GM12864 (cell line): Measurements from ENCODE around the gene SETD4.

Experiments
- DNase-seq: peaks from one replicate; pipeline ENCODE4 v3.0.0-alpha.2; 2011; ENCODE audit warnings: low read depth
- H3K4me3 ChIP-seq: 2 replicates; pipeline ENCODE4 v1.5.1; 2011; ENCODE audit warnings: mild to moderate bottlenecking, low read depth, low read length, control low read depth
- CTCF ChIP-seq: IDR thresholded peaks from 2 replicates; pipeline ENCODE4 v1.5.1; 2011; ENCODE audit warnings: low read depth, mild to moderate bottlenecking, moderate library complexity, low read length, control low read depth, inconsistent platforms; ENCODE audit errors: missing control alignments

The SETD4 gene

DNA sequence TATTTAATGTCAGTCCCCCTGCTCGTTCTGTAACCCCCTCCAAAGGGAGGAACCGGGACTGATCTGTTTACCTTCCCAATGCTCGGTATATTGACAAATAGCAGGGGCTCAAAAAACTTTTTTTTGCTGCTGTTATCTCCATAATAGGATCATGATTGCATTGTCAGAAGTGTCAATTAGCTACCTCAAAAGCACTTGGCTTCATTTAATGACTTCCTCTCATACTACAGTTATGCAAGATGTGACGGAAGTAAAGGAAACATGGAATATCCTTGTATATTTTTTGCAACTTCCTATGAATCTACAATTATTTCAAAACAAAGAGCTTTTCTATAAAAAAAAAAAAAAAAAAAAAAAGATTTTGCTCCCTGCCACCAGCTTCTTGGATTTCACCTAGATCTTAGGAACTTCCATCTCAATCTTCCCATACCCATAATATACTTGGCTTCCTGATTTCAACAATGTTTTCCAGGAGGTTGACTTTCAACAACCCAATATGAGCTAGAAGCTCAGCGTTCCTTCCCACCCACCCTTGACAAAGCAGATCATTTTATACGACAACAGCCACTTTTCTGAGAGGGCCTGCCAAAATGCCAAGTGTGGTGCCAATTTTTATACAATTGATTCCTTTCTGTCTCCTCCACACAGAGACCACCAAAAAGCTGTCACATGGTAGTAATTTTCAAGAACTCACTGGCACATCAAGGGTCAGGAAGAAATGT lies 71.7 kb downstream of the SETD4 start:
- DNase-seq = no peak
- H3K4me3 ChIP-seq = no peak overlapping the region
- TF ChIP-seq CTCF = no peak

GRCh38 chr21:35987475-35987874 lies 72.9 kb downstream of the SETD4 start:
- no peak for TF ChIP-seq CTCF
- no peak for DNase-seq
- no peak overlapping the region for H3K4me3 ChIP-seq

GRCh38 chr21:35984654-35985361 lies 75.5 kb downstream of the SETD4 start:
- no peak for DNase-seq
- TF ChIP-seq CTCF = no peak
- H3K4me3 ChIP-seq = no peak overlapping the region
